GM12865 (cell line): ENCODE measurements around the gene EIF3D.

ENCODE experiments used
- DNase-seq: peaks from one replicate; pipeline ENCODE4 v3.0.0; 2010; ENCODE audit warnings: low read depth
- H3K4me3 ChIP-seq: 2 replicates; pipeline ENCODE4 v1.5.1; 2011; ENCODE audit warnings: mild to moderate bottlenecking, low read depth, low read length, control low read depth
- TF ChIP-seq, protein P1 (sequence below): IDR thresholded peaks from 2 replicates; pipeline ENCODE4 v1.5.1; 2011; ENCODE audit warnings: low read length, control low read depth, low read depth, inconsistent platforms; ENCODE audit not compliant: insufficient read depth; ENCODE audit errors: missing control alignments

The EIF3D gene

DNA sequence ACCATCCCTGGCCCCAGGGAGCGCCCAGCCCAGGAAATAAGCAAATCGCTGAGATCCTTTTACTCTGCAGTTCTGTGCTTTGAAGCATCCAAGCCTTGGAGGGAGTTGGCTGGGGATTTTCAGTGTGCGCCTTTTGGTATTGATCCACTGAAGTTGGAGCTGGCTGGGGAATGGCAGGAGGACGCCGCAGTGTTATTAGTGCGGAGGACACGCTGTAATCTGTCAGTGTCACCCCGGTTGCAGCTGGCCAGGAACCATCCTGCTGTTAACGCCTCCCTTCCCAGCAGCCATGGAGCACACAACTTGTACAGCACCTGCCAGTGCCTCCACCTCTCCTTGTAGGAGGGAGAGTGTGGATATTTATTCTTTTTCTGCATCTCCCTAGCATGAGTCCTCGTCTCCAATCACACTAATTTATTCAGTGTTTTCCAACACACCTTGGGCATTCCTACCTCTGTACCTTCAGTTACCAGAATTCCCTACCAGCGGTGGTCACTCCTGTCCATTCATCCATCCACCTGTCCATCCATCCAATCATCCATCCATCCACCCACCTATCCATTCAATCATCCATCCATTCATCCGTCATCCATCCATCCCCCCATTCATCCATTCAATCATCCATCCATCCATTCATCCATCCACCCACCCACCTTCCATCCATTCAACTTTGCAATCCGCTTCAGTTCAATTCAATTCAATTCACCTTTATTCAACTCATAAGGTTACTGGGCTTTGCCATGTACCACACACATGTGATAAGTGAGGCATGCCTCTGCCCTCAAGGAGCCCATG lies 21.9 kb upstream of the EIF3D start:
- DNase-seq, result no peak
- TF ChIP-seq, protein P1, sequence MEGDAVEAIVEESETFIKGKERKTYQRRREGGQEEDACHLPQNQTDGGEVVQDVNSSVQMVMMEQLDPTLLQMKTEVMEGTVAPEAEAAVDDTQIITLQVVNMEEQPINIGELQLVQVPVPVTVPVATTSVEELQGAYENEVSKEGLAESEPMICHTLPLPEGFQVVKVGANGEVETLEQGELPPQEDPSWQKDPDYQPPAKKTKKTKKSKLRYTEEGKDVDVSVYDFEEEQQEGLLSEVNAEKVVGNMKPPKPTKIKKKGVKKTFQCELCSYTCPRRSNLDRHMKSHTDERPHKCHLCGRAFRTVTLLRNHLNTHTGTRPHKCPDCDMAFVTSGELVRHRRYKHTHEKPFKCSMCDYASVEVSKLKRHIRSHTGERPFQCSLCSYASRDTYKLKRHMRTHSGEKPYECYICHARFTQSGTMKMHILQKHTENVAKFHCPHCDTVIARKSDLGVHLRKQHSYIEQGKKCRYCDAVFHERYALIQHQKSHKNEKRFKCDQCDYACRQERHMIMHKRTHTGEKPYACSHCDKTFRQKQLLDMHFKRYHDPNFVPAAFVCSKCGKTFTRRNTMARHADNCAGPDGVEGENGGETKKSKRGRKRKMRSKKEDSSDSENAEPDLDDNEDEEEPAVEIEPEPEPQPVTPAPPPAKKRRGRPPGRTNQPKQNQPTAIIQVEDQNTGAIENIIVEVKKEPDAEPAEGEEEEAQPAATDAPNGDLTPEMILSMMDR, result no peak
- H3K4me3 ChIP-seq, result no peak overlapping the region

DNA sequence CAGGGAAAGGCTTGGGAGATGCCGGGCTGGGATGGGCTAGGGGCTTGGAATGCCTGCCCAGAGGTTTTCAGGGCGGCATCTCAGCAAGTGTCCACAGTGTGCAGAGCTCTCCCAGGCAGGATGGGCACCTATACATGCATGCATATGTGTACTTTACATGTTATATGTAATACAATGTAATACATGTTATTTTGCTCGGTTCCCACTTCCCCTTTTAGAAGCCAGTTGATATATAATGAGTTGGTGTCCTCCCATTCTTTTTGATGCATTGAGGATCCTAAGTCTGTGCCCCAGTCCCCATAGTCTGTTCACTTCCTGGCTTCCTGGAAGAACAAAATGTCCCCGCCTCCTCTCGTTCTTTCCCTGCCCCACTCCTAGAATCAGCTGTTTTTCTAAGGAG lies 20.1 kb upstream of the EIF3D start:
- no peak for DNase-seq
- no peak overlapping the region for H3K4me3 ChIP-seq
- TF ChIP-seq, protein P1, result no peak

DNA sequence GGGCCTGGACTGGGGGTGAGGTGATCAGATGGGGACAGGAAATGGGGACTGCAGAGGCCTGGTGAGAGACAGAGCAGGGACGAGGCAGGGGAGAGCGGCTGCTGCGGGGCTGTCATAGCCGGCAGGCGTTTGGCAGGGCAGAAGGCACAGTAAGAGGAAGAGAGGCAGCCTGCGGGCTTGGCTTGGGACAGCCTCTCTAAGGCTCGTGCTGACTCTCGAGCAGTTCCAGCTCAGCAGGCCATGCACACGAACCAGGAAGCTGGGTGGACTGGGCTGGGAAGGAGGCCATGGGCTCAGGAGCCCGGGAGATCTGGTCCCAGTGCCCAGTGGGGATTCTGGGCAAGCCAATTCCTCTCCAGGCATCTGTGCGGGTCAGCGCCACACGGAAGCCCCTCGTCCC lies 19.6 kb upstream of the EIF3D start:
- no peak for DNase-seq
- no peak overlapping the region for H3K4me3 ChIP-seq
- TF ChIP-seq, protein P1, result no peak

DNA sequence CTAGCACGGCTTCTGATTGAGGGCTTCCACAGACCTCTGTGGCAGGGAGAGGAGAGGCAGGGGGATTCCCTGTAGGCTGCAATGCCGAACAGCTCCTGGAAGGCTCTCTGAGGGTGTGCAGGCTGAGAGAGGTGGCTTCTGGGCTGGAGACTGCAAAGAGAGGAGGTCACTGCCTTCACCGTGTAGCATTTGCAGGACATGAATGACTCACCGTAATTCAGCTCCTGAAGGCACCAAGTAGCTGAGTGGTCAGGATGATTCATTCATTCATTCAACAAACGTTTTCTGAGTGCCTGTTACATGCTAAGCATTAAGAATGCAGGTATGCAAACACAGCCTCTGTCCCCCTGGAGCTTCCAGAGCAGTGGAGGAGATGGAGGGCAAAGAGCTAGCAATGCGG lies 18.0 kb upstream of the EIF3D start:
- TF ChIP-seq, protein P1, result no peak
- DNase-seq, result no peak
- no peak overlapping the region for H3K4me3 ChIP-seq

DNA sequence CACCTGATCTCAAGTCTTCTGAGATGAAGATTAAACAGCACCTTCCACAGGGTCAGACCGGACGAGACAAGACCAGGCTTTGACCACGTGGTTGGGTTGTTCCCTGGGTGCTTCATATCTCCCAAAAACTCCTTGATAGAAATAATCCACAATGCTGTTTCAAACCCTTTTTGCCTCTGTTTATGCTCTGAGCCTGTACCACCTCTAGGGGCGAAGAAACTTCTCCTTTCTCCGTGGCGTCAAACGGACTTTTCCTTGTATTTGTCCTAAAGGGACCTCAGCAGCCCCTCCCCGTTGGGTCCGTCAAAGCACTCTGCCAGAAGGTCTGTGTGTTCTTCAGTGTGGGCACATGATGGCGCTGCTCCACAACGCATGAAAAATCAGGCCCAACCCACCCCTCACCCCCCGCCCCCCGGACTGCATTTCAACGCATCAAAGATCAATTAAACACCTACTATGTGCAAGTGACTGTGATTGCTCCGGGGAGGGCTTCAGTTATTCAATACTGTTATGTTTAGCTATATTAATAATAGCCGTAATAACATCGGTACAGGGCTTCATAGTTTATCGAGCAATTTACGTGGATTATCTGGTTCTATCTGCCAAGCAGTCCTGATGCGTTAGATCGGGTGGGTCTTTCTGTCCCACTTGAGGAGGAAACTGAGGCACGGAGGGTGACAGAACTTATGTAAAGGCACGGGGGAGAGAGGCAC lies 17.3 kb upstream of the EIF3D start:
- TF ChIP-seq, protein P1, result peak; percentile 51
- no peak overlapping the region for H3K4me3 ChIP-seq
- peak; percentile 44 for DNase-seq

DNA sequence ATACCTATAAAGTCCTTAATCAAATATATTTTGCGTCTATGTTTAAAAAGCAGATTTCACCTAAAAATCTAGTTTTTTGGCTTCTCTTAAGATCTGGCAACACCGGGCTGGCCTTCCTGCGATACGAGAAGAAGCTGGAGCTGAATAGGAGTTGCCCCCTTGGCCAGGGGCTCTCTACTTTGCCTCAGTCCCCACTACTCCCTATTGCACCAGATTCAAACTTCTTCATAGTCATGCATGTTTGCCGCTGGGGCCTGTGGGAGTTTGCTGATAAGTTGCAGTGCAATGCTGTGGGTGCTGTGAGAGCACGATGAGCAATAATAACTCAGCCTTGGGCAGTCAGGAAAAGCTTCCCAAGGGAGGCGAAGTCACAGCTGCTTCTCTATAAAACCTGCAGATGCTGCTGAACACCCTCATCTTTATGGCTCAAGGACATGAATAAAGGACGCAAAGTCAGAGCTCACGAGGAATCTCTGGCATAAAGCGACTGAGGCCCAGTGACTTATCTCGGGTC lies 15.2 kb upstream of the EIF3D start:
- no peak for DNase-seq
- no peak overlapping the region for H3K4me3 ChIP-seq
- TF ChIP-seq, protein P1, result no peak
